Inflammatory macrophage (primary cell): ENCODE results near the gene LRMDA.

Experiments used
- DNase-seq, 2 donors: peaks; one replicate each; pipeline ENCODE4 v3.0.0-alpha.2; 2020 to 2022

The LRMDA gene

GRCh38 chr10:76009531-76009930 lies 578.1 kb downstream of the LRMDA start:
- DNase-seq: no peak

- no peak for DNase-seq
These were observed 579.3 kb downstream of the LRMDA start for GRCh38 chr10:76010703-76011102.

DNA sequence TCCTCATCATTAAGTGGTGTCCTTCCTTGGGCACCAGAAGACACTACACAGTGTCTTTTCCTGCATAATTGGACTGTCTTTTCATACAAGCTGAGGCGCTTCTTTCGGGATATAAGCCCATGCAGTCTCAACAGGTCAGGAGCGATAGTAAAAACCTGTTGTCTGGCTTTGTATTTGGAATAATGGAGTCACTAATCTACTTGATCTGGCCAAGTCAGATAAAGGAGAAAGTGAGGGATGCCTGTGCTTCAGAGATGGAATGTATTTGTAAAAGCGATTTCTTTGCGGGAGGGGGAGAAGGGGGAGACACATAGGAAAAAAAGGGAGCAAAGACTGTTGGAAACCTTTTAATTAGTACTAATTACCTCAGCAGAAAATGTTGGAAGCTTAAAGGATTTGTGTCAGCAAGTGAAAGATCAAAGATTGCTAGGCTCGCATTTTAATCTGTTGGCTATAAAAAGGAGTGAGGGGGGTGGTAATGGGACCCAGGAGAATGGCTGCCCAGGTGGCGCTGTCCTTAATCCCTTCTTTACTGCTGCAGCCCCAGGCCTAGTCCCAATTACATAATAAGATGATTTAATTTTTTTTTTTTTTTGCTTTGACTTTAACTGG lies 581.4 kb downstream of the LRMDA start:
- DNase-seq: no peak

DNA sequence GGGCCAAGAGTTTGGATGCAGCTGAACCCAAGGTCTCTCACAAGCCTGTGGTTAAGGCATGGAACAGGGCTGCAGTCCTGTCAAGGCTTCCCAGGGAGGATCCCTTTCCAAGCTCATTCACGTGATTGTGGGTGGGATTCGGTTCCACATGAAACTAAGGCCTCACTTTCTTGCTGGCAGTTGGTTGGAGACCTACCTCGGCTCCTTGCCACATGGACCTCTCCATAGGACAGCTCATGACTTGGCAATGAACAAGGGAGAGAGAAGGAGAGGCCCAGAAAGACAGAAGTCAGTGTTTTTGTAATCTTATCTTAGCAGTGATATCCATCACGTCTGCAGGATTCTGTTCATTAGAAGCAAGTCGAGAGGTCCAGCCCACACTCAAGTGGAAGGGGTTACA lies 583.8 kb downstream of the LRMDA start:
- DNase-seq: no peak

DNA sequence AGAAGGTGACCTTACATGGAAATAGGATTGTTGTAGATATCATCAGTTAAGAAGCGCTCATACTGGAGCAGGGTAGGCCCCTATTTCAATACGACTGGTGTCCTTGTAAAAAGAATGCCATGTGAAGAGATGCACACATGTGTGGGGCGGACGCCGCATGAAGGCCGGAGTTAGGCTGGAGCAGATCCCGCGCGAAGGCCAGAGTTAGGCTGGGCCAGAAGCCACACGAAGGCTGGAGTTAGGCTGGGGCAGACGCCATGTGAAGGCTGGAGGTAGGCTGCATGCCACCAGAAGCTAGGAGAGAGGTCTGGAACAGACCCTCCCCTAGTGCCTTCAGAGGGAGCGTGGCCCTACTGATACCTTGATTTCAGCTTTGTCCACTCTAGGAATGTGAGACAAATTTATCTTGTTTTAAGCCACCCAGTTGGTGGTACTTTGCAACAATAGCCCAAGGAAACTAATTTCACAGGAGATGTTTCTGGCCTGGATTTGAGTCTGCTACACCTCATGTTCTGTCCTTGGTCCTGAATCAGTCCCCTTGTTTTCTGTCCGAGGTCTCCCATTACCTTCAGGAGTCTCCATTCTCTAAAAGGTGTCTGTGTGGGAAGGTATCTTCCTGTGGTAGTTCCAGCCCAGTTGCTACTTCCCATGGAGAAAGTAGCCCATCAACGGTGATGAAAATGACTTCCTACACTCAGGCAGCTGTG lies 585.8 kb downstream of the LRMDA start:
- no peak for DNase-seq

GRCh38 chr10:76017733-76018433 lies 586.5 kb downstream of the LRMDA start:
- DNase-seq: no peak

DNA sequence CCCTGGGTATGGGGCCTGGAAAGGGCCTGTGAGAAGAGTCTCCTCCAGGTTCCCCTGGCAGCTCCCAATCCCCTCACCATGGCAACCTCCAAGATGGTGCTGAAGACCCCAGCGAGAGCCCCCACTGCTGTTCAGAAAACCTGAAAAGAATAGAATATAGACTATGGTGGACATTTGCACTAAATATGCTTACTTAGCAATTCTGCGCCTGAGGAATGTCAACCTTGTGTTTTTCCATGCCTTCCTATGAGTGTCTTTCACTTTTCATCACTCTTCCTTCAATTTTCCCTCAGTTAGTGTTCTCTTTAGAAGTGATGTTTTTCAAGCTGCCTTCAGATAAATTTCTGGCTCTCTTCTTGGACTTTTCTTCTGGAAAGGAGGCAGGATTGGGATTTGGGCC lies 589.2 kb downstream of the LRMDA start:
- DNase-seq: no peak

DNA sequence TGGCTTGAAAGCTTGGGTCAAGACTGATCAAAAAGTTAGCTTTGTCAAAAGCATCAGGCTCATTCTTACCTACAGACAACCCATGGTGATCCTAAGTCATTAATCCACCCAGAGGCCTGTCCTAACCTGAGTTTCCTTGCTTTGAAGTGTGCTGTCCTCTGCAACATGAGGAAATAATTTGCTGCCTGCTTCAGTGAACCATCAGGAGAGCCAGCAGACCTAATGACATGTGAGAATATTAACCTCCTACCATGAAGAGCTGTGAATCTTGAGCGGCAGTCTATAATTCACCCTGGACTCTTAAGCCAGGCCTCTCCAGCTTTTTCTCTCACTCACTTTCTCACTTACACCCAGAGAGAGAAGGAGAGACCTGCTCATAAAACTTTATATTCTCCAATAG lies 590.0 kb downstream of the LRMDA start:
- no peak for DNase-seq

DNA sequence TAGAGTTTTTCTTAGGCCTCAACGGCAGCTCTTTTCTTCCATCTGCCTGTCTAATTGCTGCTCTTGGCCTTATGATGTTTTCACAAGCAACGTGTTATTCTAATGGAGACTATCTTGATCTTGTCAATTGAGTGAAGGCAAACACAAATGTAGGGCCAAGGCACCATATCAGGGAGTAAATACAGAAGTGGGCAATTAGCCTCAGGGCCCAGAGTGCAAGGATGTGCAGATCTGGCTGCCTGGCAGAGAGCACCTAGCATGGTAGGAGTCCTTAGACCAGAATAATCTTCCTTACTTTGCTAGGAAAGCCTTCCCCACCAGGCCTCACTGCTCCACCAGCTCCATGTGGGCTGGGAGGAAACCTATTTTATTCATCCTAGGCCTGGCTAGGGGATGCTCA lies 590.9 kb downstream of the LRMDA start:
- DNase-seq: no peak

DNA sequence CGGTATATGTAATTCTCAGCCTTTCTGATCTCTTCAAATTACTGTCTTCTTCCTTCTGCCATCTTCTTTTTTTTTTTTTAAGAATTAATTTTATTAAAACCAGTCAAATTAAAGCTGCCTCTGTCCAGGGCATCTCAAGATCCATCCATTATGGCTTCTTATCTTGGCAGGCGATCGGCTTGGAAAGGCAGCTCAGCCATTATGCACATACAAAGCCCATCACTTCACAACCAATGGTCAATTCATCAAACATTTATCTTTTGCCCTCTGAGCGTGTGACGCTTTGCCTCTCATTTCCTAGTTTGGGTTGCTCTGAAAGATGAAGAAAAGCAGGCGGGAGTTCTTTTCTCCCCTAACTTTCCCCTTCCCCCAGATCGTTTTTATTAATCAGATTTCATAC lies 591.6 kb downstream of the LRMDA start:
- no peak for DNase-seq

GRCh38 chr10:76024460-76025123 lies 593.2 kb downstream of the LRMDA start:
- no peak for DNase-seq

- DNase-seq: no peak
These were observed 593.7 kb downstream of the LRMDA start for GRCh38 chr10:76025124-76025477.

GRCh38 chr10:76026176-76026771 lies 594.9 kb downstream of the LRMDA start:
- DNase-seq: no peak

GRCh38 chr10:76026905-76027304 lies 595.5 kb downstream of the LRMDA start:
- peak; percentile 41 to 56 for DNase-seq

- no peak for DNase-seq
These were observed 598.4 kb downstream of the LRMDA start for GRCh38 chr10:76029782-76030181.

DNA sequence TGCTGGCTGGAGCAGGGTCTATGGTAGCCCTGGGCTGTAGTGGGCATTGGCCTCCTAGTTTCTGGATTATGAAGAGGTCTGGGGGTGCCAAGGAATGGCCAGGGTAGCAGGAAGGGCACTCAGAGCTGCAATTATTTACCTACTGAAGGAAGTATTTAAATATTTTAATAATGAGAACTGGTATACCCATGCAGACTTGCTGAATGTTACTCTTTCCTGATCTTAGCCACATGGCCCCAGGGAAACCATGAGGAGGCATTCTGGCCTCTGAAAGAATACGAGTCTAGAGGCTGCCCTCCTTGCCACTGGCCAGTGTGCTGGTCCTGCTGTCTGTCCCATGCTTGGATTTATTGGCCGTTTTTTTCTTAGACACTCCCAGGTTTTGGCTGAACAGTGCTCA lies 599.7 kb downstream of the LRMDA start:
- no peak for DNase-seq

GRCh38 chr10:76031769-76032699 lies 600.6 kb downstream of the LRMDA start:
- DNase-seq: no peak

DNA sequence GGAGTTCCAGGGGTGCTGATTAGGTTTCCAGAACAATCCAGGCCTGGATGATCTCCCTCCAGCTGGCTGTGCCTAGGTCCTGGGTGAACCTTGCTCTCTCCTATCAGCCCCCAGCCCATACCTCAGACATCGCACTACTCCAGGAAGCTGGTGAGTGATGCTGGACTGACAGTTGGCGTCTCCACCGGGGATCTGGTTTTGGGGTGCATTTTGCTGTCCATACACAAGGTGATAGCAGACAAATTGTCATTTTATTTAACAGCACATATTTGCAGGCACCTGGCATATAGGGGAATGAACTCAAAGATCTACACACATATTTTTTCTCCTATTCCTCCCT lies 601.2 kb downstream of the LRMDA start:
- DNase-seq: no peak

- peak; percentile 7 for DNase-seq
These were observed 602.2 kb downstream of the LRMDA start for GRCh38 chr10:76033457-76034196.

- no peak for DNase-seq
These were observed 603.2 kb downstream of the LRMDA start for GRCh38 chr10:76034353-76035205.
